GM23248 (cell line): ENCODE measurements around the gene SSNA1. TPM values are rescaled to one million over a fixed set of nuclear protein-coding genes. Genes with fewer than 3 reads are reported as not detected.

Experiments used
- DNase-seq: peaks from one replicate; pipeline ENCODE4 v3.0.0-alpha.2; 2015
- H2AFZ ChIP-seq: fragments of 200-600 bp; sonication (generic); 2 replicates; pipeline ENCODE4 v1.6.1; 2016; ENCODE audit warnings: antibody characterized with exemption
- H3F3A ChIP-seq: fragments of 200-600 bp; sonication (generic); 2 replicates; pipeline ENCODE4 v1.6.1; 2016; ENCODE audit warnings: mild to moderate bottlenecking, antibody characterized with exemption, mixed run types; ENCODE audit not compliant: insufficient read depth
- H3K27ac ChIP-seq: fragments of 200-600 bp; sonication (generic); 2 replicates; pipeline ENCODE4 v1.5.1; 2016; ENCODE audit warnings: mild to moderate bottlenecking
- H3K27me3 ChIP-seq: fragments of 200-600 bp; sonication (generic); replicated peaks from 2 replicates; pipeline ENCODE4 v1.6.1; 2016; ENCODE audit warnings: mild to moderate bottlenecking; ENCODE audit not compliant: insufficient read depth
- H3K36me3 ChIP-seq: fragments of 200-600 bp; sonication (generic); 2 replicates; pipeline ENCODE4 v1.6.1; 2016; ENCODE audit warnings: low read depth, mild to moderate bottlenecking
- H3K4me1 ChIP-seq: fragments of 200-600 bp; sonication (generic); 2 replicates; pipeline ENCODE4 v1.6.1; 2016; ENCODE audit warnings: mild to moderate bottlenecking; ENCODE audit not compliant: insufficient read depth
- H3K4me2 ChIP-seq: fragments of 200-600 bp; sonication (generic); one replicate; pipeline ENCODE4 v1.6.1; 2016; ENCODE audit warnings: mild to moderate bottlenecking; ENCODE audit not compliant: unreplicated experiment
- H3K4me3 ChIP-seq: fragments of 200-600 bp; sonication (generic); 2 replicates; pipeline ENCODE4 v1.5.1; 2016; ENCODE audit warnings: mild to moderate bottlenecking
- H3K79me2 ChIP-seq: fragments of 200-600 bp; sonication (generic); 2 replicates; pipeline ENCODE4 v1.6.1; 2016; ENCODE audit warnings: mild to moderate bottlenecking; ENCODE audit not compliant: insufficient read depth
- H3K9ac ChIP-seq: fragments of 200-600 bp; sonication (generic); 2 replicates; pipeline ENCODE4 v1.6.1; 2016; ENCODE audit warnings: mild to moderate bottlenecking
- H3K9me2 ChIP-seq: fragments of 200-600 bp; sonication (generic); 2 replicates; pipeline ENCODE4 v1.6.1; 2016; ENCODE audit warnings: mixed run types, mild to moderate bottlenecking, moderate library complexity; ENCODE audit not compliant: insufficient read depth
- H3K9me3 ChIP-seq: fragments of 200-600 bp; sonication (generic); one replicate; pipeline ENCODE4 v1.6.1; 2017; ENCODE audit warnings: low read depth
- H4K20me1 ChIP-seq: fragments of 200-600 bp; sonication (generic); 2 replicates; pipeline ENCODE4 v1.6.0; 2016; ENCODE audit not compliant: insufficient read depth
- EZH2 ChIP-seq: fragments of 200-600 bp; sonication (generic); IDR thresholded peaks from 2 replicates; pipeline ENCODE4 v1.6.1; 2018; ENCODE audit warnings: antibody characterized with exemption, mild to moderate bottlenecking; ENCODE audit not compliant: insufficient read depth, poor library complexity, severe bottlenecking
- EZH2phosphoT487 ChIP-seq: fragments of 200-600 bp; sonication (generic); IDR thresholded peaks from 2 replicates; pipeline ENCODE4 v1.6.1; 2018; ENCODE audit warnings: antibody characterized with exemption, moderate library complexity, mild to moderate bottlenecking, low read depth; ENCODE audit not compliant: insufficient read depth
- WGBS, 2 experiments: methylation state at CpG; one replicate each; pipeline ENCODE4 v1.1.6; 2015 to 2017; ENCODE audit warnings: low lambda C conversion rate in 2 of 2, low coverage in 1 of 2; ENCODE audit errors: missing lambda C conversion rate in 2 of 2; 5-methylcytosine and 5-hydroxymethylcytosine counted together
- in situ Hi-C: fragments of 300-500 bp; cut with MboI; formaldehyde crosslinking; loops from 2 replicates; pipeline ENCODE4 v1.15.0; 2020
- polyA plus RNA-seq: library from polyadenylated mRNA; unstranded; fragments of >200 nt; fragmentation: Nextera tagmentation; extraction: Ambion mirVana; gene quantifications from 2 replicates; pipeline ENCODE4 v1.2.1, GENCODE V29; 2016
- total RNA-seq: library from RNA; depleted of rRNA; stranded (reverse); fragments of >200 nt; shearing (Covaris generic); gene quantifications from 2 replicates; pipeline ENCODE4 v1.2.3, GENCODE V29; 2014

Gene SSNA1
- total and polyA plus RNA-seq, 2 experiments from 2014 or later, result 93.1 to 105 TPM

GRCh38 chr9:137150617-137151457 lies 37.6 kb upstream of the SSNA1 start:
- no peaks in the 10 kb centered on the region for H3K9me3 ChIP-seq
- 33 to 39% methylated on average over 16 to 34 of the region's 34 CpGs for WGBS, 2 experiments
- no peaks in the 10 kb centered on the region for H3K36me3 ChIP-seq
- no peak overlapping the region for H3K27ac ChIP-seq
- no peaks in the 10 kb centered on the region for H3K4me1 ChIP-seq
- no peaks in the 10 kb centered on the region for H3K27me3 ChIP-seq
- H3K9me2 ChIP-seq, result no peaks in the 10 kb centered on the region
- H2AFZ ChIP-seq, result no peak overlapping the region
- H3K79me2 ChIP-seq, result no peaks in the 10 kb centered on the region
- peak; percentile 47 for DNase-seq
- no peak overlapping the region for H3K9ac ChIP-seq
- TF ChIP-seq EZH2phosphoT487, result no peak
- no peak for TF ChIP-seq EZH2
- no peak overlapping the region for H3K4me3 ChIP-seq
- in situ Hi-C loops, result no loop called here
- H3K4me2 ChIP-seq, result no peak overlapping the region
- H4K20me1 ChIP-seq, result no peaks in the 10 kb centered on the region
- H3F3A ChIP-seq, result no peaks in the 10 kb centered on the region

GRCh38 chr9:137152844-137153405 lies 35.6 kb upstream of the SSNA1 start:
- Histone ChIP-seq H3K27me3 (no peaks in the 10 kb centered on the region), H3K36me3 (no peaks in the 10 kb centered on the region), H4K20me1 (no peaks in the 10 kb centered on the region), H3K4me2 (no peak overlapping the region), H3K27ac (no peak overlapping the region), H2AFZ (no peak overlapping the region), H3K79me2 (no peaks in the 10 kb centered on the region), H3K9me2 (no peaks in the 10 kb centered on the region), H3K4me3 (no peak overlapping the region), H3K9me3 (no peaks in the 10 kb centered on the region), H3K9ac (no peak overlapping the region), H3F3A (no peaks in the 10 kb centered on the region), H3K4me1 (no peaks in the 10 kb centered on the region)
- in situ Hi-C loops, result no loop called here
- 79 to 81% methylated on average over 7 of the region's 7 CpGs for WGBS, 2 experiments
- TF ChIP-seq EZH2 (no peak), EZH2phosphoT487 (no peak)
- no peak for DNase-seq

GRCh38 chr9:137156567-137157375 lies 31.7 kb upstream of the SSNA1 start:
- peak overlapping the region; percentile 47; the same call in 1 of the 2 replicates for H3K9ac ChIP-seq
- peak overlapping the region; percentile 51 for H3K4me3 ChIP-seq
- no peaks in the 10 kb centered on the region for H3K79me2 ChIP-seq
- H3F3A ChIP-seq, result no peaks in the 10 kb centered on the region
- 3 to 4% methylated on average over 51 to 65 of the region's 65 CpGs for WGBS, 2 experiments
- H3K9me3 ChIP-seq, result no peaks in the 10 kb centered on the region
- H3K27ac ChIP-seq, result no peak overlapping the region
- H3K36me3 ChIP-seq, result no peaks in the 10 kb centered on the region
- H3K9me2 ChIP-seq, result no peaks in the 10 kb centered on the region
- H3K4me1 ChIP-seq, result no peaks in the 10 kb centered on the region
- no peaks in the 10 kb centered on the region for H4K20me1 ChIP-seq
- H3K4me2 ChIP-seq, result peak overlapping the region; percentile 74
- peak overlapping the region; percentile 68 for H2AFZ ChIP-seq
- peak; percentile 85 for DNase-seq
- in situ Hi-C loops, result no loop called here
- H3K27me3 ChIP-seq, result peaks cover 19% of the 10 kb centered on the region
- TF ChIP-seq EZH2phosphoT487 (no peak), EZH2 (no peak)

- no peak overlapping the region for H3K4me3 ChIP-seq
- H3K36me3 ChIP-seq, result no peaks in the 10 kb centered on the region
- H3K9ac ChIP-seq, result no peak overlapping the region
- H3K27me3 ChIP-seq, result peaks cover 28% of the 10 kb centered on the region
- no peaks in the 10 kb centered on the region for H3K79me2 ChIP-seq
- no peaks in the 10 kb centered on the region for H3K9me3 ChIP-seq
- in situ Hi-C loops, result no loop called here
- H3K4me2 ChIP-seq, result no peak overlapping the region
- no peaks in the 10 kb centered on the region for H3K9me2 ChIP-seq
- no peak for TF ChIP-seq EZH2
- TF ChIP-seq EZH2phosphoT487, result no peak
- H2AFZ ChIP-seq, result no peak overlapping the region
- 0 to 3% methylated on average over 17 to 19 of the region's 19 CpGs for WGBS, 2 experiments
- no peaks in the 10 kb centered on the region for H3K4me1 ChIP-seq
- H3K27ac ChIP-seq, result no peak overlapping the region
- no peaks in the 10 kb centered on the region for H4K20me1 ChIP-seq
- DNase-seq, result peak; percentile 64
- H3F3A ChIP-seq, result no peaks in the 10 kb centered on the region
Measured at GRCh38 chr9:137157618-137158415, 30.7 kb upstream of the SSNA1 start.
